GM12873 (cell line): ENCODE measurements around the gene KCNK2.

Experiments
- TF ChIP-seq, protein P1 (sequence below): IDR thresholded peaks from 2 replicates; pipeline ENCODE4 v1.5.1; 2012; ENCODE audit warnings: low read depth, mild to moderate bottlenecking, moderate library complexity, low read length, control low read depth; ENCODE audit not compliant: insufficient read depth; ENCODE audit errors: missing control alignments

The KCNK2 gene

DNA sequence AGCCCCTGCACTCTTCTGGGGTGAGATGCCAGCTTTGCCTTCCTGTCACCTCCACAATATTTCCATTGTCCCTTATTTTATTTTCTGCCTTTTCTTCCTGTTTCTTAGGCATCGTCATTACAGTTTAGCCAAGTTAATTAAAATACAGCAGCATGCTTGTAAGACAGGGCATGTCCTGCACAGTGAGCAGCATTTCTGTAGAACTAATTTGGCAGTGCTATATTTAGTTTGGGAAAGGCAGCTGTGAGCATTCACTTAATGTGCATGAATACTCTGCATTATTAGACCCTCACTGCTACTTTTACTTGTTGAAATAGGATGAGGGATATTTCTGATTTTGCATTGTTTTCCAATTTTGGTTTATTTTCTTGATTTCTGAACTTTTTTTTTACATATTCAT is 133.3 kb downstream of the KCNK2 start:
- TF ChIP-seq, protein P1, sequence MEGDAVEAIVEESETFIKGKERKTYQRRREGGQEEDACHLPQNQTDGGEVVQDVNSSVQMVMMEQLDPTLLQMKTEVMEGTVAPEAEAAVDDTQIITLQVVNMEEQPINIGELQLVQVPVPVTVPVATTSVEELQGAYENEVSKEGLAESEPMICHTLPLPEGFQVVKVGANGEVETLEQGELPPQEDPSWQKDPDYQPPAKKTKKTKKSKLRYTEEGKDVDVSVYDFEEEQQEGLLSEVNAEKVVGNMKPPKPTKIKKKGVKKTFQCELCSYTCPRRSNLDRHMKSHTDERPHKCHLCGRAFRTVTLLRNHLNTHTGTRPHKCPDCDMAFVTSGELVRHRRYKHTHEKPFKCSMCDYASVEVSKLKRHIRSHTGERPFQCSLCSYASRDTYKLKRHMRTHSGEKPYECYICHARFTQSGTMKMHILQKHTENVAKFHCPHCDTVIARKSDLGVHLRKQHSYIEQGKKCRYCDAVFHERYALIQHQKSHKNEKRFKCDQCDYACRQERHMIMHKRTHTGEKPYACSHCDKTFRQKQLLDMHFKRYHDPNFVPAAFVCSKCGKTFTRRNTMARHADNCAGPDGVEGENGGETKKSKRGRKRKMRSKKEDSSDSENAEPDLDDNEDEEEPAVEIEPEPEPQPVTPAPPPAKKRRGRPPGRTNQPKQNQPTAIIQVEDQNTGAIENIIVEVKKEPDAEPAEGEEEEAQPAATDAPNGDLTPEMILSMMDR, result no peak

DNA sequence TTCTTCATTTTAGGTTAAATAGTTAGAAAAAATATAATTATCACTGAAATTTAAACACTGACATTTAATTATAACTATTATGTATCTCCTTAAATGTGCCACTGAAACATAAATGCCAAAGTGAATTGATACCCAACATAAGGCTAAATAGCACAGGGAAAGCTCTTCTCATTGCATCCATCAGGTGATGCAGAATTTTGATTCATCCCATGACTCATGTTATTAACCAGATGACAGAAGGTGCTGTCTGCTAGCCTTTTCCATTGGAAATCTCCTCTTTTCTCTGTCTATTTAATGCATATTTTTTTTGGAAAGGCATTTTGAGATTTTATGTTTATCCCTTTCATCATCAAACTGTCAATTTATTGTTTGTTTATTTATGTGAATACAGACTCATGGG is 136.8 kb downstream of the KCNK2 start:
- TF ChIP-seq, protein P1, result no peak

- TF ChIP-seq, protein P1, result no peak
Measured at GRCh38 chr1:215220346-215220745, 137.8 kb downstream of the KCNK2 start.

GRCh38 chr1:215226757-215227156 is 144.2 kb downstream of the KCNK2 start:
- TF ChIP-seq, protein P1, result no peak

GRCh38 chr1:215228193-215228592 is 145.7 kb downstream of the KCNK2 start:
- TF ChIP-seq, protein P1, result no peak

- TF ChIP-seq, protein P1, result no peak
Measured at GRCh38 chr1:215241451-215241850, 158.9 kb downstream of the KCNK2 start.

DNA sequence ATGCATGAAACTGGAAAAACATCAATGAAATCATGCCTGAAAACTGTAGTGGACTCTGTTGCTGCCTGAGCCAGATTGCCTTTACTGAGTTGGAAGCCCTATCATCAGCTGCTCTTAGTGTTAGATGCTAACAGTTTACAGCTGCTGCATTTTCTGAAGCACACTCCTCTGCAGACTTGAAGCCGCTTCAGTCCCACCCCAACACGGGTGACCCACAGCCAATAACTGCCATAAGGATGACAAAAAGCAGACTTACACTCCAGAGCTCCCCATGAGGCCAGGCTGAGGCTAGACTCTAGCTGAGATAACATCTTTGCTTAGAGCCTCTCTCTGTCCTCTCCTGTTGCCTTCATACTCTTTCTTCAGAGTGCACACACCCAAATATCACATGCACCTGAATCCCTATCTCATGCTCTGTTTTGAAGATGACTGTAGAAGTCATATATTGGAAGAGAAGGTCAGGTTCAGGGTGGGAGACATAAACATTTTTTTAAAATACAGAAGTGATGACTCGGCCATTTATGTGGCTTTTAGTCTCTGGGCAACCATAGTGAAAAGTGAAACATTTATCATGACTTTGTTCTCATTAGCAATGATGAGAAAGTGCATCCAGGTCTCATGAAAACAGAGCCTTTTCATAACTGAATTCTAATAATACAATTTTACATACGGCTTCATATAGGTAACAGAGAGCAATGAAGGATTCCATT is 161.0 kb downstream of the KCNK2 start:
- TF ChIP-seq, protein P1, result no peak
